ENCODE data around the gene PATJ.
"Not testable (repeated sequence)": the region's sequence is repeated elsewhere in the genome, so short reads cannot be mapped to it uniquely, and the experiment has no call there.

PATJ gene

GRCh38 chr1:61743716-61744580 lies 1.7 kb downstream of the PATJ start:
- DNase-seq: no peak

DNA sequence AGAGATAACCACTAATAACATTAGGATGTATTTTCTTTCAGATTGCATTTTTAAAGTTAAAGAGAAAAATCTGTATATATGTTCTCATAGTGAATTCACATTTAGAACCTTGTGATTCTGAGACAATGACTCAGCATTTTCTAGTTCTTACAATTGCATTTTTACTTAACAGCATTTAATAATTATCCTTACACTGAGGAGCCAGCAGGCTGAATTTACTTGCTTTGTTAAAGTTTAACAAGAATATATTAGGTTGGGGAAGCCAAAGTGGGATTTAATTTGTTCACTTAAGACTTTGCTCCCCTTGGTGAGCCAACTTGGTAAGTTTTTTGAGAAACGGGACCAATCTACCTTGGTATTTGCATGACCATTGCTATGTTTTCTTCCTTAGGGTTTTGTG lies 4.5 kb downstream of the PATJ start:
- DNase-seq: no peak

DNA sequence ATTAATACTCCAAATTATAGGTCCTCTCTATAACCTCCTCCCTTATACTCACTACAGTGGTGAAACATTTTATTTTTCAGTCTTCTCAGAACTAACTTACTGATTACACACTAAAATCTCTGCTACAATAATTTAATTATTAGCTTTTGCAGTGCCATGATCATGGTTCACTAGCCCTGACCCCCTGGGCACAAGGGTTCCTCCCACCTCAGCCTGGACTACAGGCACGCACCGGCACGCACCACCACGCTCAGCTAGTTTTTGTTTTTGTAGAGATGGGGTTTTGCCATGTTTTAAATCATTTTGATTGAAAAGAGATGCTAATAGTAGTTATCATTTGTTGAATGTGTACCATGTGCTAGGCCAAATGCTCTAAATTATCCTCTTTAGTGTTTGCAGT lies 6.3 kb downstream of the PATJ start:
- DNase-seq: no peak

- DNase-seq: no peak
These were observed 7.3 kb downstream of the PATJ start for GRCh38 chr1:61749574-61749973.

DNA sequence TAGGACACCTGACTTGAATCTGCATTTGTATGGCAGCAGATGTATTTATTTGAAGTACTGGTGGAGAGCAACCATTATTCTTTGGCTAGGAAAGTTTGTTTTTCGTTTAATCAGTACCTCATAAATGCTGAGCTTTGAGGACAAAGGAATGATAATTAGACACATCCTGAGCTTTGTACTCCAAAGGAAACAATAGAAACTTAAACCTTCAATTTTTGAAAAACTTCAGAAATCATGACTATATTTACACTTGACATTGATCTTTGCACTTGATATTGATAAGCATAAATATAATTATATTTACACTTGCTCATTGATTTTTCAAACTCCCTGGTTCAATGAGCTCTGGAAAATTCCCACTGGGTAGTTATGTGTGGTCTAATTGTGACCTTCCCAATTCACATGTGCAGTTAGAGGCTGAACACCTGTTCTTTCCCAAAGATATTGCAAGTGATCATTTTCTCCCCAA lies 10.7 kb downstream of the PATJ start:
- no peak for DNase-seq

DNA sequence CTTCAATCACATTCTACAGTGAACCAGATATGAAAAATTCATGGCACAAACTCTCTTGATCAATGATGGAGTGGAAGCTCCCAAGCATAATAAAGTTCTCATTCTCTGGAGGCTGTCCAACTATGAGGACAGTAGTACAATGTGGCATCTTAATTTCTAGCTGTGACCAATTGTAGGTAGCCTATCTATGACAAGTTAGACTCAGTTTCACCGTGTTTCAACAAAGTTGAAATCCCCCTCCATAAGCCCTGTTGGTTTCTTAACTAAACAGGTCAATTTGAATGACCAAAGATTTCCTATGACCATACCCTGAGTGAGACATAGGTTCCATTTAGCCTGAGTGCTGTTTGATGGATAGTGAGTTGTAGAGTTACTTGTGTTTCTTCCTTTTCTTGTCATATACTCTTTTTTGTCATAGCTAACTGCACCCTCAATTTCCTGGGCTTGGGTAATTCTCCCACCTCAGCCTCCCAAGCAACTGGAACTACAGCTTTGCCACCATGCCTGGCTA lies 11.8 kb downstream of the PATJ start:
- no peak for DNase-seq

DNA sequence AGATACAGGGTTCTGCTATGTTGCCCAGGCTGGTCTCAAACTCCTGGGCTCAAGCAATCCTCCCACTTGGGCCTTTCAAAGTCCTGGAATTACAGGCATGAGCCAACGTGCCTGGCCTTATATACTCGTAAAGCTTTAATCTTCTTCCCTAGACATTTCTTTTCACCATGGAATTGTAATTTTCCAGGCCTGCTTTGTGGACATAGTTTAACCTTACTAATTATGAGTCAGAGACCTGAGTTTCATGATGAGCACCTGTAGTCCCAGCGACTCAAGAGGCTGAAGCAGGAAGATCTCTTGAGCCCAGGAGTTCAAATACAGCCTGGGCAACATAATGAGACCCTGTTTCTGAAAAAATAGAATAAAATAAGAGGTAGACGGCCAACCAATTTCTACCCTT lies 12.3 kb downstream of the PATJ start:
- no peak for DNase-seq

- no peak for DNase-seq
These were observed 14.5 kb downstream of the PATJ start for GRCh38 chr1:61756773-61757172.

- DNase-seq: no peak
These were observed 15.7 kb downstream of the PATJ start for GRCh38 chr1:61757950-61758349.

- DNase-seq: no peak
These were observed 27.9 kb downstream of the PATJ start for GRCh38 chr1:61770131-61770530.

GRCh38 chr1:61776091-61776490 lies 33.8 kb downstream of the PATJ start:
- DNase-seq: no peak

DNA sequence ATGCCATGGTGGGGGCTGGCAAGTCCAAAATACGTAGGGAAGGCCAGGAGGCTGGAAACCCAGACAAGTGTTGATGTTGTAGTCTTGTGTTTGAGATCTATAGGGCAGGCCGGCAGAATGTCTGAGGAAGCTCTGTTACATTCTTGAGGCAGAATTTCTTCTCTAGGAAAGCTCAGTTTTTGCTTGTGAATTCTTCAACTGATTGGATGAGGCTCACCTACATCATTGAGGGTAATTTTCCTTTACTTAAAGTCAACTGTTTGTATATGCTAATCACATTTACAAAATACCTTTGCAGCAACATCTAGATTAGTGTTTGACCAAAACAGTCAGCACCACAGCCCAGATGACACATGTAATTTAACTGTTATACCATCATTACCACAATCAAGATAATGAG lies 37.0 kb downstream of the PATJ start:
- DNase-seq: no peak

DNA sequence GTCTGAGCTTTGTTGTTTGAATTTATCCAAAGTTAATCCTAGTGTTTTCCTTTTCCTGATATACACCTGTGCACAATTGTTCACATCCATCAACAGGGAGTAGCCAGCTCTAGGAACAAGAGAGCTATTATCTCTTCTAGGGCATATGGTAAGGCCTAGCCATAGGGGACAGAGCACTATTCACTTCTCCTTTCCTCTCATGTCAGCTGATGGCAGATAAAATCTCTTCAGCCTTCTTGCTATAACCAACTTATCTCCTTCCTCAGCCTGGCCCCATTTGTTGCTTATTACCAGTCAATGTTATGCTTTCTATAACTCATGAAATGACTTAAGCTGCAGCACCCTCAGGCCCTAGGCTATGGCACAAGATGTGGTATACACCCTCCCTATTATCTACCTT lies 38.9 kb downstream of the PATJ start:
- DNase-seq: no peak

DNA sequence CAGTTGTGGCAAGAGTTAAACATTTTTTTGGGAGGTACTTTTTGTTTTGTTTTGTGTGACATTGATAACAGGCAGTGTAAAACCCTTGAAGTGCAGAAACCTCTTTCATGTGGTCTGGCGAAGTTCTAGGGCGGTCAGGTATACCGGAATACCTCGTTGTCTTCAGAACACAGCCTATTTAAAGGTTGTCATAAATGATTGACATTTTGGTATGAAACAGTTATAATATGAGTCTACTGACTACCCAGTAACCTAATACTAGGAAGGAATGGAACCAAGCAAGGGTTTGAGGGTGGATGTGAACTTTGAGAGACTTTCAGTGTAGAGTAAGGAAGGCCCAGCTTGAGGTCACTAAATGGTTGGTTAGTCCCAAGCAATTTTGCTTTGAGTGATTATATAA lies 40.5 kb downstream of the PATJ start:
- DNase-seq: no peak

- no peak for DNase-seq
These were observed 42.4 kb downstream of the PATJ start for GRCh38 chr1:61784726-61785125.

- DNase-seq: no peak
These were observed 48.6 kb downstream of the PATJ start for GRCh38 chr1:61790837-61791236.

DNA sequence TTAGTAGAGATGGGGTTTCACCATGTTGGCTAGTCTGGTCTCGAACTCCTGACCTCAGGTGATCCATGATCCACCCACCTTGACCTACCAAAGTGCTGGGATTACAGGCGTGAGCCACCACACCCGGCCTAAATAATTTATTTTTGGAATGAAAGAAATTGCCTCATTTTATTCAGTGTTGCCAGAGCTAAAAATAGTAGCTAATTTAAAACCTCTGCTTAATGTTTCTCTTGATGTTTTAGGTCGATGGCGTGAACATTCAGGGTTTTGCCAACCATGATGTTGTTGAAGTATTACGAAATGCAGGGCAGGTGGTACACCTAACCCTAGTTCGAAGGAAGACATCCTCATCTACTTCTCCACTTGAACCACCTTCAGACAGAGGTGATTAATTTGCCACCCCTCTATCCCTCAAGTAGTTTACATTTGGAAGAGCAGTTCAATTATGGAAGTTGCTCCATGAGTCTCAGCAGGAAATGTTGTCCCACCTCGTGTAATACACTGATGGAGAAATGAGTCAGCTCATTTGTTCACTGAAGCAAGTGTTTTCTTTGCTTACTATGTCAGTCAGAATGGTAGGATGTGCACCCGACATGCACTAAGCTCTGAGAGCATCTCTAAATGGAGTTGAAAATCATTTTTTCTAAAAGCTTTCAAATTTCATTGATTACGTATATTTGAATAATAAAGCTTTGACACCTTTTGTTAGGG lies 54.9 kb downstream of the PATJ start:
- no peak for DNase-seq

- DNase-seq: not testable (repeated sequence)
These were observed 58.8 kb downstream of the PATJ start for GRCh38 chr1:61801047-61801446.

GRCh38 chr1:61807606-61808140 lies 65.4 kb downstream of the PATJ start:
- DNase-seq: no peak

GRCh38 chr1:61808321-61808720 lies 66.0 kb downstream of the PATJ start:
- DNase-seq: no peak

DNA sequence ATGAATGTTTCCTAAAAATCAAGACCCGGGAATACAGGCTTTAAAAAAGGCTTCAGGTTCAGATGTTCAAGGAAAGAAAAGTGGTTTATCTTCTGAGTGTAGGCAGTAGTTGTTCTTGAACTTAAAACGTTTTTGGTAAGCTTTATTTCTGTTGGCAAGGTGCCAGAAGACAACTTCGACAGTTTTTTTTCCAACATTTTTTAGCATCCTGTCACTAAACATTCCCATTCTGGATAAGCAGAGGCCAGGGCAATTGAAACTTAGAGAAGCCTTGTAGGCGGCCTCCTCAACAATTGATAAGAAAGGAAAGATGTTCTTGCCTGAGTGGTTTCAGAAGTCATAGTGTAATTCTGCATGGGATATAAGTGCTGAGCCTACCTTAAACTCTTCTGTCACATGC lies 66.7 kb downstream of the PATJ start:
- DNase-seq: no peak

- no peak for DNase-seq
These were observed 70.6 kb downstream of the PATJ start for GRCh38 chr1:61812916-61813315.

- DNase-seq: no peak
These were observed 73.9 kb downstream of the PATJ start for GRCh38 chr1:61816191-61816590.

DNA sequence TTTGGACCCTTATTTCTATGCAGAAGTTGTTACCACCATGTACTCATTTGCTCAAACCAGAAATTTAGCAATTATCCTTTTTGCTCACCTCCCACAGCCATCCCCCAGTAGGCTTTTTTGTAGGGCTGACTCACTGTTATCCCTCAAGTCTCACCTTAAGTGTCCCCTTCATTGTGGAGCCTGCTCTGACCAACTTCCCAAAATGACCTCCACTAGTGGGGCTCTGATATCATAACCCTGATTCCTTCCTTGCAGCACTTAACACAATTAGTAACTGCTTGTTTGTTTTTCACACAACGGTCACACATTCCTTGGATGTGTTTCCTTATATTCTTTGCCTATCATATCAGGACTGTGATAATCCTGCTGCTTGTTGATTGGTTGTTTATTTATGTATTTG lies 76.7 kb downstream of the PATJ start:
- DNase-seq: no peak
